GM12878 (cell line): ENCODE results near the gene PRKN. TPM values are rescaled to one million over a fixed set of nuclear protein-coding genes. Genes with fewer than 3 reads are reported as not detected.

ENCODE experiments used
- ESRRA ChIP-seq: IDR thresholded peaks from 2 replicates; pipeline ENCODE4 v1.6.1; 2012; ENCODE audit warnings: mild to moderate bottlenecking, low read length, improper control_type of control experiment
- IRF5 ChIP-seq: fragments of 450-650 bp; IDR thresholded peaks from 2 replicates; pipeline ENCODE4 v1.6.1; 2017; ENCODE audit warnings: borderline replicate concordance
- TCF3 ChIP-seq: IDR thresholded peaks from 2 replicates; pipeline ENCODE4 v1.6.1; 2012; ENCODE audit warnings: low read depth, mild to moderate bottlenecking, low read length, borderline replicate concordance; ENCODE audit not compliant: insufficient read depth
- ZNF592 ChIP-seq: fragments of 450-650 bp; IDR thresholded peaks from 2 replicates; pipeline ENCODE4 v1.6.1; 2017; ENCODE audit warnings: mild to moderate bottlenecking, moderate library complexity
- polyA plus RNA-seq, 11 experiments: library from polyadenylated mRNA; depleted of rRNA in 4 of 11; unstranded in 6 of 11; stranded (reverse) in 5 of 11; fragments of >200 nt; fragmentation: Nextera tagmentation in 4 of 11; fragmentation: Illumina TruSeq in 1 of 11; extraction: Ambion mirVana in 4 of 11; extraction: Trizol in 1 of 11; gene quantifications; 1 replicate in 1 of 11; 2 replicates in 10 of 11; pipeline versions ENCODE4 v1.2.1 to v1.2.3, GENCODE V29; 2011 to 2016; ENCODE audit warnings: inconsistent platforms in 2 of 11, missing spikeins in 2 of 11, low read depth in 1 of 11
- total RNA-seq, 4 experiments: library from RNA; depleted of rRNA in 3 of 4; stranded (reverse); fragments of >200 nt in 3 of 4; fragmentation: Illumina TruSeq in 1 of 4; extraction: Trizol in 1 of 4; gene quantifications; 2 replicates each; pipeline versions ENCODE4 v1.2.1 to v1.2.3, GENCODE V29; 2013 to 2021
- TF ChIP-seq, protein P1 (sequence below): fragments of 450-650 bp; IDR thresholded peaks from 2 replicates; pipeline ENCODE4 v1.6.1; 2017; ENCODE audit warnings: antibody characterized with exemption, mild to moderate bottlenecking, moderate library complexity

The PRKN gene
- total and polyA plus RNA-seq, 10 of the 15 experiments (the other 5 are each of a cell fraction or from before 2014, with no cell fraction given): 0.06 to 0.09 TPM; not detected in 8

GRCh38 chr6:161336479-161336878 is 1391.1 kb downstream of the PRKN start (continued):
- no peak for TF ChIP-seq ZNF592
- no peak for TF ChIP-seq TCF3
- no peak for TF ChIP-seq ESRRA
- TF ChIP-seq, protein P1, sequence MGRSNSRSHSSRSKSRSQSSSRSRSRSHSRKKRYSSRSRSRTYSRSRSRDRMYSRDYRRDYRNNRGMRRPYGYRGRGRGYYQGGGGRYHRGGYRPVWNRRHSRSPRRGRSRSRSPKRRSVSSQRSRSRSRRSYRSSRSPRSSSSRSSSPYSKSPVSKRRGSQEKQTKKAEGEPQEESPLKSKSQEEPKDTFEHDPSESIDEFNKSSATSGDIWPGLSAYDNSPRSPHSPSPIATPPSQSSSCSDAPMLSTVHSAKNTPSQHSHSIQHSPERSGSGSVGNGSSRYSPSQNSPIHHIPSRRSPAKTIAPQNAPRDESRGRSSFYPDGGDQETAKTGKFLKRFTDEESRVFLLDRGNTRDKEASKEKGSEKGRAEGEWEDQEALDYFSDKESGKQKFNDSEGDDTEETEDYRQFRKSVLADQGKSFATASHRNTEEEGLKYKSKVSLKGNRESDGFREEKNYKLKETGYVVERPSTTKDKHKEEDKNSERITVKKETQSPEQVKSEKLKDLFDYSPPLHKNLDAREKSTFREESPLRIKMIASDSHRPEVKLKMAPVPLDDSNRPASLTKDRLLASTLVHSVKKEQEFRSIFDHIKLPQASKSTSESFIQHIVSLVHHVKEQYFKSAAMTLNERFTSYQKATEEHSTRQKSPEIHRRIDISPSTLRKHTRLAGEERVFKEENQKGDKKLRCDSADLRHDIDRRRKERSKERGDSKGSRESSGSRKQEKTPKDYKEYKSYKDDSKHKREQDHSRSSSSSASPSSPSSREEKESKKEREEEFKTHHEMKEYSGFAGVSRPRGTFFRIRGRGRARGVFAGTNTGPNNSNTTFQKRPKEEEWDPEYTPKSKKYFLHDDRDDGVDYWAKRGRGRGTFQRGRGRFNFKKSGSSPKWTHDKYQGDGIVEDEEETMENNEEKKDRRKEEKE: no peak
- no peak for TF ChIP-seq IRF5
- TF ChIP-seq, all 136 proteins: peak for 0
